GM12864 (cell line): ENCODE results near the gene PTPRCAP.

ENCODE experiments used
- DNase-seq: peaks from one replicate; pipeline ENCODE4 v3.0.0-alpha.2; 2011; ENCODE audit warnings: low read depth
- H3K4me3 ChIP-seq: 2 replicates; pipeline ENCODE4 v1.5.1; 2011; ENCODE audit warnings: mild to moderate bottlenecking, low read depth, low read length, control low read depth
- TF ChIP-seq, protein P1 (sequence below): IDR thresholded peaks from 2 replicates; pipeline ENCODE4 v1.5.1; 2011; ENCODE audit warnings: low read depth, mild to moderate bottlenecking, moderate library complexity, low read length, control low read depth, inconsistent platforms; ENCODE audit errors: missing control alignments

The PTPRCAP gene

DNA sequence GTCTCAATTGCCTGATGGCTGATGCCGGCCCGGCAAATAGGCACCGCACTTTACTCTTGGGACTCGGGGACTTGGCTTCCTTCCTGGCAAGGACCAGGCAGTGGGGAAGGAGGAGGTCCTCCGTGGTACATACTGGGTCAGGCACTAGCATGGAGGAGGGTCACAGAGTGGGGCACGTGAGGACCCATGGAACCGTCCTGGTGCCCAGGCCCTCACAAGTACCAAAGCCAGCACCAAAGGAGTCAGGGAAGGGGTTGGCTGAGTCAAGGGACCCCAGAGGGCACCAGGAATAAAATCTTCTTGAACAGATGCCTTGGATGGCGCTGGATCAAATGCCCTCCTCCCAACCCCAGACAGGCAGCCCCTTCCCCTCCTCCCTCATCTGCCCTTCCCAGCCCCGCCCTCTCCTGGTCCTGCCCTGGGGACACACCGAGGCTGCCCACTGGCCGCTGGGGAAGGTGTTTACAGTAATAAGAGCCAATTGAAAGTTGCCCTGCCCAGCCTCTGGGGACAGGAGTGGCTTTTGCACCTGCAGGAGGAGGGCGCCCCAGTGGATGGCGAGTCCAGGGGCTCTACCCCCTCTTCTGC lies 27.6 kb downstream of the PTPRCAP start:
- peak overlapping the region; percentile 43 for H3K4me3 ChIP-seq
- TF ChIP-seq, protein P1, sequence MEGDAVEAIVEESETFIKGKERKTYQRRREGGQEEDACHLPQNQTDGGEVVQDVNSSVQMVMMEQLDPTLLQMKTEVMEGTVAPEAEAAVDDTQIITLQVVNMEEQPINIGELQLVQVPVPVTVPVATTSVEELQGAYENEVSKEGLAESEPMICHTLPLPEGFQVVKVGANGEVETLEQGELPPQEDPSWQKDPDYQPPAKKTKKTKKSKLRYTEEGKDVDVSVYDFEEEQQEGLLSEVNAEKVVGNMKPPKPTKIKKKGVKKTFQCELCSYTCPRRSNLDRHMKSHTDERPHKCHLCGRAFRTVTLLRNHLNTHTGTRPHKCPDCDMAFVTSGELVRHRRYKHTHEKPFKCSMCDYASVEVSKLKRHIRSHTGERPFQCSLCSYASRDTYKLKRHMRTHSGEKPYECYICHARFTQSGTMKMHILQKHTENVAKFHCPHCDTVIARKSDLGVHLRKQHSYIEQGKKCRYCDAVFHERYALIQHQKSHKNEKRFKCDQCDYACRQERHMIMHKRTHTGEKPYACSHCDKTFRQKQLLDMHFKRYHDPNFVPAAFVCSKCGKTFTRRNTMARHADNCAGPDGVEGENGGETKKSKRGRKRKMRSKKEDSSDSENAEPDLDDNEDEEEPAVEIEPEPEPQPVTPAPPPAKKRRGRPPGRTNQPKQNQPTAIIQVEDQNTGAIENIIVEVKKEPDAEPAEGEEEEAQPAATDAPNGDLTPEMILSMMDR, result no peak
- no peak for DNase-seq

DNA sequence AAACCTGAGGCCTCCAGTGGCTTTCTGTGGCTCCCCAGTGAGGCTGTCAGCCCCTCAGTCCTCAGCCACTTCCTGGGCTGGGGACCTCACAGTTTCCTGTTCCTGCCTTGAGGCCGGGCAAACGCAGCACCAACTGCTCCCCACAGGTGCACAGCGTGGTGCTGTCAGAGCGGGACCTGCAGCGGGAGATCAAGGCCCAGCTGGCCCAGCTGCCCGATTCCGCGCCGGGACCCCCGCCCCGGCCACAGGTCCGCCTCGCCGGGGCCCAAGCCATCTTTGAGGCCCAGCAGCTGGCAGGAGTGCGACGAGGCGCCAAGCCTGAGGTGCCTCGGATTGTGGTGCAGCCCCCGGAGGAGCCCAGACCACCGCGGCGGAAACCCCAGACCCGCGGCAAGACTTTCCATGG lies 28.2 kb downstream of the PTPRCAP start:
- H3K4me3 ChIP-seq, result peak overlapping the region; percentile 43
- DNase-seq, result peak; percentile 68
- TF ChIP-seq, protein P1, result no peak

DNA sequence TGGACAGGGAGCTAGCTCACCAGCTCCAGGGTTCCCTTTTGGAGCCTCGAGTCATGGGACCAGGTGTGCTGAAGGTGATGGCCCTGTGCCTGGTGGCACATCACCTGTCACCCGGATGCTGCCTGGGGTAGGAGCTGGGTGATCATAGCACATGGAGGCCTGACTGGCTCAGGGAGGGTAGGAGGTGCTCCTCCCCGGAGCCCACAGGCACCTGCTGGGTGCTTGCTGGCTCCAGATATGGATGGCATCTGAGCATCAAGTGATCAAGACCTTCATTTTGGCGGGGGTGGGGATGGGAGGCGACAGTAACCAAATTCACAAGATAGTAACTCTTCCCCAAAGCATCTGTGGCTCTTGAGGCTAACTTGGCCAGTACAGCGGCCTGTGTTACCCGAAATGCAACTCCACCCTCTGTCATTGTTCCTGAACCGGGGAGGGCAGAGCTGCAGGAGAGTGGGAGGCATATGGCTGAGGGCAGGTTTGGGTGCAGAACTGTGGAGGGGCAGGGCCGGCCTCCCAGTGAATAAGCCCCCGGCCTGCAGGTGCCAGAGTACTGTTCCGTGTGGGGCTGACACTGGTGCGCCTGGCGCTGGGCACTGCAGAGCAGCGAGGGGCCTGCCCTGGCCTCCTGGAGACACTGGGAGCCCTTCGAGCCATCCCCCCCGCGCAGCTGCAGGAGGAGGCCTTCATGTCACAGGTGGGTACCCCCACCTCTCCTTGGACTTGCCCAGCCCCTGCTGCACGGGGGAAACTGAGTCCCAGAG lies 28.9 kb downstream of the PTPRCAP start:
- peak overlapping the region; percentile 43 for H3K4me3 ChIP-seq
- TF ChIP-seq, protein P1, result no peak
- no peak for DNase-seq

DNA sequence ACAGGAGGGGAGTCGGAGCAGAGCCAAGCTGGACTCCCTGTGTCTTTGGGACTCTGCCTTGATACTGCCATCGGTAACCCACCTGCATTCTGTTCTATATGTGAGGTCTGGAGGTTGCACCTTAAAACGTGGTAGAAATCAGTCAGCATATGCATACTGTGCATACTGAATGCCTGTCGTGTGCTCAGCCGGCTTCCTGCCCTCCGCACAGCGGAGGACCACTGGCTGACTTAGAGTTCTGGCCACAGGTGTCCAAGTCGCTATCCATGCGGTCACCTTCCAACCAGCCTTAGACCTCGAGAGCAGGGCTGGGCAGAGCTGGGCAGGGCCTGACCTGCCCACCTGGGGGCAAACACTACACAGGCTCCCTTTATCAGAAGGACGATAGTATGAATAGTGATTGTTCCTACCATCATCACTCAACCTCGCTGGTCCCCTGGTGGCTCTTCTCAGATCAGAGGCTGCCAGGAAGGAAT lies 29.8 kb downstream of the PTPRCAP start:
- no peak for DNase-seq
- TF ChIP-seq, protein P1, result no peak
- H3K4me3 ChIP-seq, result no peak overlapping the region

DNA sequence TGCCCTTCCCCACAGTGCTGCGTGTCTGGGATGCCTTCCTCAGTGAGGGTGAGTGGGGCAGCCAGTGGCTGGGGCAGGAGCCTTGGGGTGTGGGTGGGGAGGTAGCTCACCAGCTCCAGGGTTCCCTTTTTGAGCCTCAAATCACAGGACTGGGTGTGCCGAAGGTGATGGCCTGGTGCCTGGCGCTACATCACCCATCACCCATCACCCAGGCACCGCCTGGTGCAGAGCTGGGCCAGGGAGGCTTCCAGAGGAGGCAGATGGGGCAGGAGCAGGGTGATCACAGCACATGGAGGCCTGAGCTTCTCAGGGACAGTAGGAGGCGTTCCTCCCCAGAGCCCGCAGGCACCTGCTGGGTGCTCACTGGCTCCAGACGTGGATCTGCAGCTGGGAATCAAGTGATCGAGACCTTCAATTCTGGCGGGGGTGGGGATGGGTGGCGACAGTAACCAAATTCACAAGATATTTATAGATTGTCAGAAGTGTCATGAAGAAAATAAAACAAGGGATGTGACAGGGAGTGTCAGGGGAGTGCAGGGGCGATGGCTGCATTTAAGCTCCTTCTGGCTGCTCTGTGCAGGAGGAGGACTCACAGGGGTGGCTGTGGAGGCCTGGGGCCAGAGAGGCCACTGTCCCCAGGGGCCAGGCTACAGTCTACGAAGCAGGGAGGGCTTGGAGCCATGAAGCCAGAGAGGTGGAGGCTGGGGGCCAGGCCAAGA lies 30.4 kb downstream of the PTPRCAP start:
- TF ChIP-seq, protein P1, result no peak
- no peak for DNase-seq
- no peak overlapping the region for H3K4me3 ChIP-seq

DNA sequence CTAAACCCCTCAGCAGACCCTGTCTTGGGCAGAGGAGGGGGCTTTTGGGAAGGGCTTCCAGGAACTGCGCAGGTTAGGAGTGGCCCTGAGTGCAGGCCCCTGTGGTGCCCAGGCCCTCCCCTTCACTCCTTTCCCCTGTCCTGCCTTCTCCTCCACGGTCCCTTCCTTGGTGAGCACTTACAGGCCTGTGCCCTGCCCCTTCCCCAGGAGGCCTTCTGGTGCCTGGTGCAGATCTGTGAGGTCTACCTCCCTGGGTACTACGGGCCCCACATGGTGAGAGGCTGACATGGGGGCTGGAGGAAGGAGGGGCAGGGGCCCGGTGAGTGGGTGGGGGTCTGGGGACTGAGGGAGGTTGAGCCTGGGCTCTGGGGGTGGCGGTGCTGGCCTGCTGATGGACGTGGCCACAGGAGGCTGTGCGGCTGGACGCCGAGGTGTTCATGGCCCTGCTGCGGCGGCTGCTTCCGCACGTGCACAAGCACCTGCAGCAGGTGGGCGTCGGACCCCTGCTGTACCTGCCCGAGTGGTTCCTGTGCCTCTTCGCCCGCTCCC lies 31.0 kb downstream of the PTPRCAP start:
- TF ChIP-seq, protein P1, result no peak
- no peak for DNase-seq
- H3K4me3 ChIP-seq, result no peak overlapping the region
